MM.1S (cell line): ENCODE results near the gene FAS.

Source experiments
- DNase-seq: peaks from one replicate; pipeline ENCODE4 v3.0.0-alpha.2; 2015
- H2AFZ ChIP-seq: fragments of 300-600 bp; sonication (generic); 2 replicates; pipeline ENCODE4 v1.6.0; 2016; ENCODE audit warnings: antibody characterized with exemption, low read length
- H3F3A ChIP-seq: fragments of 300-600 bp; sonication (generic); 2 replicates; pipeline ENCODE4 v1.6.1; 2016; ENCODE audit warnings: mild to moderate bottlenecking, antibody characterized with exemption, low read length, moderate library complexity, mixed read lengths; ENCODE audit not compliant: insufficient read depth
- H3K27ac ChIP-seq: fragments of 300-600 bp; sonication (generic); 2 replicates; pipeline ENCODE4 v1.5.1; 2016; ENCODE audit warnings: mild to moderate bottlenecking, low read length
- H3K27me3 ChIP-seq: fragments of 300-600 bp; sonication (generic); replicated peaks from 2 replicates; pipeline ENCODE4 v1.6.0; 2016; ENCODE audit warnings: low read length; ENCODE audit not compliant: insufficient read depth
- H3K36me3 ChIP-seq: fragments of 300-600 bp; sonication (generic); replicated peaks from 2 replicates; pipeline ENCODE4 v1.6.1; 2016; ENCODE audit warnings: mild to moderate bottlenecking, low read length, mixed read lengths; ENCODE audit not compliant: insufficient read depth
- H3K4me1 ChIP-seq: fragments of 300-600 bp; sonication (generic); 2 replicates; pipeline ENCODE4 v1.6.1; 2016; ENCODE audit warnings: low read length, mixed read lengths
- H3K4me2 ChIP-seq: fragments of 300-600 bp; sonication (generic); 2 replicates; pipeline ENCODE4 v1.6.0; 2016; ENCODE audit warnings: low read depth, low read length
- H3K4me3 ChIP-seq: fragments of 300-600 bp; sonication (generic); 2 replicates; pipeline ENCODE4 v1.5.1; 2016; ENCODE audit warnings: low read length, mixed read lengths
- H3K79me2 ChIP-seq: fragments of 300-600 bp; sonication (generic); 2 replicates; pipeline ENCODE4 v1.6.1; 2016; ENCODE audit warnings: mixed run types, low read length, mixed read lengths
- H3K9ac ChIP-seq: fragments of 300-600 bp; sonication (generic); 2 replicates; pipeline ENCODE4 v1.6.1; 2016; ENCODE audit warnings: low read length, mixed read lengths
- H3K9me2 ChIP-seq: fragments of 300-600 bp; sonication (generic); replicated peaks from 2 replicates; pipeline ENCODE4 v1.6.1; 2016; ENCODE audit warnings: mild to moderate bottlenecking, low read length, mixed read lengths; ENCODE audit not compliant: insufficient read depth
- H3K9me3 ChIP-seq: fragments of 300-600 bp; sonication (generic); replicated peaks from 2 replicates; pipeline ENCODE4 v1.6.1; 2016; ENCODE audit warnings: mild to moderate bottlenecking, low read length, mixed read lengths; ENCODE audit not compliant: insufficient read depth
- H4K20me1 ChIP-seq: fragments of 300-600 bp; sonication (generic); 2 replicates; pipeline ENCODE4 v1.6.1; 2016; ENCODE audit warnings: mild to moderate bottlenecking, low read length, moderate library complexity, mixed read lengths; ENCODE audit not compliant: insufficient read depth
- EZH2 ChIP-seq: fragments of 300-600 bp; sonication (generic); optimal IDR thresholded peaks from 2 replicates; pipeline ENCODE3; 2017; ENCODE audit warnings: low read depth, mild to moderate bottlenecking, antibody characterized with exemption, low read length, mixed read lengths
- EZH2phosphoT487 ChIP-seq: fragments of 300-600 bp; sonication (generic); IDR thresholded peaks from 2 replicates; pipeline ENCODE4 v1.6.1; 2018; ENCODE audit warnings: antibody characterized with exemption, low read length
- TF ChIP-seq, protein P1 (sequence below): fragments of 300-600 bp; sonication (generic); IDR thresholded peaks from 2 replicates; pipeline ENCODE4 v1.5.1; 2016; ENCODE audit warnings: antibody characterized with exemption, low read length, mixed read lengths

Gene FAS

GRCh38 chr10:89042562-89042961 lies 52.0 kb downstream of the FAS start:
- DNase-seq = no peak
- Histone ChIP-seq H4K20me1 (no peaks in the 10 kb centered on the region), H3K9ac (no peak overlapping the region), H3K79me2 (no peaks in the 10 kb centered on the region), H3K27me3 (no peaks in the 10 kb centered on the region), H3K4me1 (no peaks in the 10 kb centered on the region), H3K9me2 (no peaks in the 10 kb centered on the region), H3K4me3 (no peak overlapping the region), H3K27ac (no peak overlapping the region), H3K36me3 (no peaks in the 10 kb centered on the region), H3F3A (no peaks in the 10 kb centered on the region), H2AFZ (no peak overlapping the region), H3K9me3 (no peaks in the 10 kb centered on the region), H3K4me2 (no peak overlapping the region)
- TF ChIP-seq, protein P1, sequence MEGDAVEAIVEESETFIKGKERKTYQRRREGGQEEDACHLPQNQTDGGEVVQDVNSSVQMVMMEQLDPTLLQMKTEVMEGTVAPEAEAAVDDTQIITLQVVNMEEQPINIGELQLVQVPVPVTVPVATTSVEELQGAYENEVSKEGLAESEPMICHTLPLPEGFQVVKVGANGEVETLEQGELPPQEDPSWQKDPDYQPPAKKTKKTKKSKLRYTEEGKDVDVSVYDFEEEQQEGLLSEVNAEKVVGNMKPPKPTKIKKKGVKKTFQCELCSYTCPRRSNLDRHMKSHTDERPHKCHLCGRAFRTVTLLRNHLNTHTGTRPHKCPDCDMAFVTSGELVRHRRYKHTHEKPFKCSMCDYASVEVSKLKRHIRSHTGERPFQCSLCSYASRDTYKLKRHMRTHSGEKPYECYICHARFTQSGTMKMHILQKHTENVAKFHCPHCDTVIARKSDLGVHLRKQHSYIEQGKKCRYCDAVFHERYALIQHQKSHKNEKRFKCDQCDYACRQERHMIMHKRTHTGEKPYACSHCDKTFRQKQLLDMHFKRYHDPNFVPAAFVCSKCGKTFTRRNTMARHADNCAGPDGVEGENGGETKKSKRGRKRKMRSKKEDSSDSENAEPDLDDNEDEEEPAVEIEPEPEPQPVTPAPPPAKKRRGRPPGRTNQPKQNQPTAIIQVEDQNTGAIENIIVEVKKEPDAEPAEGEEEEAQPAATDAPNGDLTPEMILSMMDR = no peak
- no peak for TF ChIP-seq EZH2phosphoT487
- TF ChIP-seq EZH2 = no peak

DNA sequence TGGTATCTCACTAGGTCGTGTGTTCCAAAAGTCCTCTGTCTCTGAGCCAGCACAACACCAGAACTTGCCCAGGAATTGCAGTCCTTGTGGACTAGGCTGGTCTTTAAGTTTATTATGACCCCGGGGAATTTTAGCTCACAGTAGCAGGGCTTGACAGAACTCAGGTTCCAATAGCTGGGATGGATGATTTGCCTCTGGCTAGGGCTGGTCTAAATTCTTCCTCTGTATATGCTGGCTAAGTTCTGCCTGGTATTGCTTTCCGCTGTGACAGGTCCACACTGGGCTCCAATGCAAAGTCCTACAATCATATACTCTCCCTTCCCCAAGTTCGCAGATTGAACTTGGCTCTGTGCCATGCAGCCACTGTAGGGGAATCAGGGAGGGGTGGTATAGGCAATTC lies 52.5 kb downstream of the FAS start:
- H3K9me2 ChIP-seq = no peaks in the 10 kb centered on the region
- no peak overlapping the region for H3K4me2 ChIP-seq
- no peak overlapping the region for H3K27ac ChIP-seq
- H3K4me3 ChIP-seq = no peak overlapping the region
- DNase-seq = no peak
- no peaks in the 10 kb centered on the region for H3F3A ChIP-seq
- H3K36me3 ChIP-seq = no peaks in the 10 kb centered on the region
- no peak overlapping the region for H2AFZ ChIP-seq
- H3K9ac ChIP-seq = no peak overlapping the region
- no peaks in the 10 kb centered on the region for H3K4me1 ChIP-seq
- H3K27me3 ChIP-seq = no peaks in the 10 kb centered on the region
- no peaks in the 10 kb centered on the region for H4K20me1 ChIP-seq
- H3K79me2 ChIP-seq = no peaks in the 10 kb centered on the region
- no peak for TF ChIP-seq EZH2
- TF ChIP-seq, protein P1 = no peak
- TF ChIP-seq EZH2phosphoT487 = no peak
- H3K9me3 ChIP-seq = no peaks in the 10 kb centered on the region

DNA sequence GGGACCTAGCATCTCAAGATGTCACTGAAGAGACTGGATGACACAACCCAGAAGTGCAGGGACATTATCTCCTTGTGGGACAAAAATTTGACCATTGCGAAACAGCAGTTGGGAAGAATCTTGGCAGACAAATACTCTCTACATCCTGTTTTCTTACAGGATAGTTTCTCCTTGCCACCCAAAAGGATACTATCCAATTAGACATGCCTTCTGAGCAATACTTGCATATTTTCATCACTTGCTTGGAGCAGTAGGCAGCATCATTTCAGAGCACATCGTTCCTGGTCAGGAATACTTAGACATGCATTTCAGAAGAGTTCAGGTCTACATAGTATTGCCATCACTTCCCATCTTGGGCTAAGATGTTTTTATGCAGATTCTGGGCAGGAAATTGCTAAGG lies 56.8 kb downstream of the FAS start:
- H3F3A ChIP-seq = no peaks in the 10 kb centered on the region
- H3K4me2 ChIP-seq = no peak overlapping the region
- H2AFZ ChIP-seq = no peak overlapping the region
- no peaks in the 10 kb centered on the region for H3K79me2 ChIP-seq
- H3K9me2 ChIP-seq = no peaks in the 10 kb centered on the region
- H3K4me3 ChIP-seq = no peak overlapping the region
- H3K27me3 ChIP-seq = no peaks in the 10 kb centered on the region
- no peaks in the 10 kb centered on the region for H4K20me1 ChIP-seq
- H3K4me1 ChIP-seq = no peaks in the 10 kb centered on the region
- no peaks in the 10 kb centered on the region for H3K9me3 ChIP-seq
- no peak overlapping the region for H3K9ac ChIP-seq
- no peak for DNase-seq
- TF ChIP-seq EZH2phosphoT487 (no peak), EZH2 (no peak)
- TF ChIP-seq, protein P1 = no peak
- H3K27ac ChIP-seq = no peak overlapping the region
- H3K36me3 ChIP-seq = no peaks in the 10 kb centered on the region
